IMR-90 (cell line): ENCODE measurements around the gene PPFIA2.

Source experiments
- BHLHE40 ChIP-seq: fragments of 150-350 bp; IDR thresholded peaks from 2 replicates; pipeline ENCODE4 v1.6.1; 2016; ENCODE audit warnings: mild to moderate bottlenecking, low read depth, low read length
- CTCF ChIP-seq: conservative IDR thresholded peaks from 2 replicates; pipeline ENCODE4 v1.5.1; 2012; ENCODE audit warnings: mild to moderate bottlenecking, low read depth, low read length, improper control_type of control experiment
- NFE2L2 ChIP-seq: fragments of 150-350 bp; IDR thresholded peaks from 2 replicates; pipeline ENCODE4 v1.6.1; 2016; ENCODE audit warnings: low read depth, mild to moderate bottlenecking, low read length

- TF ChIP-seq CTCF (peak; percentile 19; the same call in 1 of the 2 replicates), BHLHE40 (no peak), NFE2L2 (no peak)
Measured at GRCh38 chr12:81610955-81611889, 147.9 kb downstream of the PPFIA2 start.
